Measurements from ENCODE around the gene TMEM135. TPM values are rescaled to one million over a fixed set of nuclear protein-coding genes. Genes with fewer than 3 reads are reported as not detected.

The TMEM135 gene
- total RNA-seq, 1 experiment from 2014 or later: 65.5 TPM

GRCh38 chr11:87035976-87036583 is 1.7 kb upstream of the TMEM135 start:
- TF ChIP-seq POLR2AphosphoS5 (IDR thresholded peaks at IDR 0.05; ENCODE audit: low read depth, low read length) (no peak), TCF7L2 (IDR thresholded peaks at IDR 0.05; ENCODE audit: low read depth, low read length) (no peak), SIN3A (IDR thresholded peaks at IDR 0.05; ENCODE audit: borderline replicate concordance, insufficient read depth, low read depth, low read length) (no peak), REST (IDR thresholded peaks at IDR 0.05; ENCODE audit: insufficient read depth in 1 of 2, low read depth in 2 of 2, low read length in 1 of 2) (no peak)
- TF ChIP-seq, protein P1, sequence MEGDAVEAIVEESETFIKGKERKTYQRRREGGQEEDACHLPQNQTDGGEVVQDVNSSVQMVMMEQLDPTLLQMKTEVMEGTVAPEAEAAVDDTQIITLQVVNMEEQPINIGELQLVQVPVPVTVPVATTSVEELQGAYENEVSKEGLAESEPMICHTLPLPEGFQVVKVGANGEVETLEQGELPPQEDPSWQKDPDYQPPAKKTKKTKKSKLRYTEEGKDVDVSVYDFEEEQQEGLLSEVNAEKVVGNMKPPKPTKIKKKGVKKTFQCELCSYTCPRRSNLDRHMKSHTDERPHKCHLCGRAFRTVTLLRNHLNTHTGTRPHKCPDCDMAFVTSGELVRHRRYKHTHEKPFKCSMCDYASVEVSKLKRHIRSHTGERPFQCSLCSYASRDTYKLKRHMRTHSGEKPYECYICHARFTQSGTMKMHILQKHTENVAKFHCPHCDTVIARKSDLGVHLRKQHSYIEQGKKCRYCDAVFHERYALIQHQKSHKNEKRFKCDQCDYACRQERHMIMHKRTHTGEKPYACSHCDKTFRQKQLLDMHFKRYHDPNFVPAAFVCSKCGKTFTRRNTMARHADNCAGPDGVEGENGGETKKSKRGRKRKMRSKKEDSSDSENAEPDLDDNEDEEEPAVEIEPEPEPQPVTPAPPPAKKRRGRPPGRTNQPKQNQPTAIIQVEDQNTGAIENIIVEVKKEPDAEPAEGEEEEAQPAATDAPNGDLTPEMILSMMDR (IDR thresholded peaks at IDR 0.05): no peak
- Histone ChIP-seq H3K9me3 (ENCODE audit: control insufficient read depth, insufficient read depth, low read depth, low read length) (no peaks in the 10 kb centered on the region), H3K36me3 (ENCODE audit: control insufficient read depth, insufficient read depth, low read length) (no peaks in the 10 kb centered on the region; the same call in 1 of the 2 replicates), H3K4me1 (ENCODE audit: control insufficient read depth, insufficient read depth, low read length) (peaks cover 36% of the 10 kb centered on the region), H3K27me3 (ENCODE audit: control insufficient read depth, insufficient read depth, low read length) (no peaks in the 10 kb centered on the region), H3K4me3 (ENCODE audit: low read depth in 2 of 2, low read length in 2 of 2) (no peak overlapping the region), H3K27ac (ENCODE audit: low read length) (peak overlapping the region; percentile 94)
- intact Hi-C loops (cut with micrococcal nuclease; ENCODE audit: unreplicated experiment): no loop called here
- CTCF ChIA-PET: interaction anchor here (0.6 kb wide), 1 partner anchor 62 kb away, joined by 4 read pairs; no protein-coding TSS in a partner anchor
- DNase-seq (ENCODE audit: low read depth, low spot score) (no peak), ATAC-seq (no peak)
- BruUV-seq (replicated peaks): no TSS peak
- POLR2A ChIA-PET: interaction anchor here (0.7 kb wide), 1 partner anchor 809 kb away, joined by 8 read pairs; no protein-coding TSS in a partner anchor
- in situ Hi-C loops (cut with HindIII; ENCODE audit: low pct_unique_long_range_greater_than_20kb, low sequenced_read_pairs): no loop called here

DNA sequence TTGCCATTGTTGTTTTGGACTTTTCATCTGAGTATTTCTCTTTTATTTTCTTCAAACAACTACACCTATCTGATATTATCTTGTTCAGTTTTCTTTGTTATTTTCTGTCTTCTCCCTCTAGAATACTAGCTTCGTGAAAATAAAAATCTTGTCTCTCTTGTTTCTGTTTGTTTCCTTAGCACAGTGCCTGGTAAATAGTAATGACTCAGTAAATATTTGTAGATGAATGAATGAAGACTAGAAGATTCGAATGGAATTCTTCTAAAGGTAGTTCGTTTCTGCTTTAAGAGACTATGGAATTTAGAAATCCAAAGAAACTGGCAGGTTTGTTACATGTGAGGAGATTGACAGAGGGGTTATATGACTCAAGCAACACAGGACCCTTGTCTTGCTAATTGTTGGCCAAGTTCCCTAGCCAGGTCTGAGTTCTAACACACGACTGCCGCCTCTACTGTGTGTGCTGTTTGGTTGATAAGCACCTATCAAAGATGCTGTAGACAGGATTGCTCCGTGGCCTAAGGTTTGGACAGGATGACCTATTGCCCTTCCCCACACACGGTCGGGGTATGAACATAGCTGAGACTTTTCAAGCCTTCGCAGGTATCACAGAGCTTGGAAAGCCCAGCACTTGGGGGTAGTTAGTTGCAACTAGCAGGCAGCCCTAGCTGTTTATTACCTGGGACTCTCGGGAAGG is 831 bp upstream of the TMEM135 start:
- Histone ChIP-seq H3K4me1 (ENCODE audit: control insufficient read depth, insufficient read depth, low read length) (peaks cover 33% of the 10 kb centered on the region), H3K4me3 (ENCODE audit: low read depth in 2 of 2, low read length in 2 of 2) (peak overlapping the region; percentile 87 to 89), H3K9me3 (ENCODE audit: control insufficient read depth, insufficient read depth, low read depth, low read length) (no peaks in the 10 kb centered on the region), H3K36me3 (ENCODE audit: control insufficient read depth, insufficient read depth, low read length) (no peaks in the 10 kb centered on the region; the same call in 1 of the 2 replicates), H3K27ac (ENCODE audit: low read length) (peak overlapping the region; percentile 94), H3K27me3 (ENCODE audit: control insufficient read depth, insufficient read depth, low read length) (no peaks in the 10 kb centered on the region)
- in situ Hi-C loops (cut with HindIII; ENCODE audit: low pct_unique_long_range_greater_than_20kb, low sequenced_read_pairs) (no loop called here), intact Hi-C loops (cut with micrococcal nuclease; ENCODE audit: unreplicated experiment) (no loop called here)
- DNase-seq (ENCODE audit: low read depth, low spot score) (no peak), ATAC-seq (peak; percentile 39)
- ChIA-PET POLR2A (interaction anchor here (0.5 to 0.6 kb wide), 2 partner anchors 36 to 77 kb away, joined by 3 to 7 read pairs; no protein-coding TSS in a partner anchor), CTCF (interaction anchor here (0.6 kb wide), 1 partner anchor 61 kb away, joined by 4 read pairs; no protein-coding TSS in a partner anchor)
- TF ChIP-seq REST (IDR thresholded peaks at IDR 0.05; ENCODE audit: insufficient read depth in 1 of 2, low read depth in 2 of 2, low read length in 1 of 2) (no peak), TCF7L2 (IDR thresholded peaks at IDR 0.05; ENCODE audit: low read depth, low read length) (no peak), SIN3A (IDR thresholded peaks at IDR 0.05; ENCODE audit: borderline replicate concordance, insufficient read depth, low read depth, low read length) (no peak), POLR2AphosphoS5 (IDR thresholded peaks at IDR 0.05; ENCODE audit: low read depth, low read length) (no peak)
- TF ChIP-seq, protein P1 (IDR thresholded peaks at IDR 0.05): no peak
- BruUV-seq (replicated peaks): no TSS peak
